CD4-positive, alpha-beta T cell (primary cell): ENCODE results near the gene RAB6B. TPM values are rescaled to one million over a fixed set of nuclear protein-coding genes. Genes with fewer than 3 reads are reported as not detected.

Source experiments
- ATAC-seq: fragments of 200-7000 bp; cut with Tn5 transposase; one replicate; pipeline ENCODE4 v1.10.0; 2022; ENCODE audit warnings: mild to moderate bottlenecking; ENCODE audit not compliant: poor library complexity
- CTCF ChIA-PET: fragments of 350-600 bp; sonication (Branson Sonifier 250); formaldehyde crosslinking; loops from one replicate; lab custom pipeline; 2021; ENCODE audit warnings: antibody characterized with exemption, inconsistent platforms; lab: Charles Lee
- POLR2A ChIA-PET: fragments of 350-600 bp; sonication (Branson Sonifier 250); formaldehyde crosslinking; loops from one replicate; lab custom pipeline; 2021; ENCODE audit warnings: antibody characterized with exemption, inconsistent platforms; lab: Charles Lee
- DNase-seq, 14 experiments: peaks; one replicate each; pipeline ENCODE4 v3.0.0-alpha.2; 2013 to 2020; ENCODE audit warnings: mixed read lengths in 2 of 14
- H3K27ac ChIP-seq, 2 donors: one replicate each; pipeline versions ENCODE4 v1.5.1 to v1.7.0; 2013; ENCODE audit warnings: low read length in 2 of 2, low read depth in 1 of 2, mild to moderate bottlenecking in 1 of 2
- H3K27me3 ChIP-seq, 2 experiments: 1 replicate in 1 of 2; 2 replicates in 1 of 2; pipeline versions ENCODE4 v1.6.1 to v1.7.0; 2013; ENCODE audit warnings: low read length in 2 of 2, control low read depth in 1 of 2, mild to moderate bottlenecking in 1 of 2, moderate library complexity in 1 of 2; ENCODE audit not compliant: insufficient read depth in 2 of 2, control insufficient read depth in 1 of 2
- H3K36me3 ChIP-seq: one replicate; pipeline ENCODE4 v1.6.1; 2013; ENCODE audit warnings: low read length, control low read depth; ENCODE audit not compliant: insufficient read depth
- H3K4me1 ChIP-seq: one replicate; pipeline ENCODE4 v1.6.1; 2013; ENCODE audit warnings: low read length, control low read depth; ENCODE audit not compliant: insufficient read depth
- H3K4me3 ChIP-seq: one replicate; pipeline ENCODE4 v1.5.1; 2013; ENCODE audit warnings: mild to moderate bottlenecking, low read length, moderate library complexity
- H3K9me3 ChIP-seq, 2 experiments: 1 replicate in 1 of 2; 2 replicates in 1 of 2; pipeline versions ENCODE4 v1.6.1 to v1.7.0; 2013; ENCODE audit warnings: low read length in 2 of 2, mild to moderate bottlenecking in 2 of 2, control low read depth in 1 of 2, moderate library complexity in 1 of 2; ENCODE audit not compliant: control insufficient read depth in 1 of 2, insufficient read depth in 1 of 2
- H3K27ac Mint-ChIP-seq: one replicate; pipeline ENCODE4 v1.8.0; 2020; ENCODE audit warnings: mixed read lengths
- H3K27me3 Mint-ChIP-seq: one replicate; pipeline ENCODE4 v1.8.0; 2021; ENCODE audit warnings: mixed read lengths
- H3K36me3 Mint-ChIP-seq: one replicate; pipeline ENCODE4 v1.8.0; 2021; ENCODE audit warnings: low read depth, mixed read lengths
- H3K4me1 Mint-ChIP-seq: one replicate; pipeline ENCODE4 v1.8.0; 2021; ENCODE audit warnings: low read depth, mixed read lengths
- H3K4me3 Mint-ChIP-seq: one replicate; pipeline ENCODE4 v1.8.0; 2020; ENCODE audit warnings: mild to moderate bottlenecking, mixed read lengths
- H3K9me3 Mint-ChIP-seq: one replicate; pipeline ENCODE4 v1.8.0; 2020; ENCODE audit warnings: mixed read lengths
- CTCF ChIP-seq: fragments of 200-600 bp; IDR thresholded peaks from one replicate; pipeline ENCODE4 v1.8.0; 2022; ENCODE audit warnings: antibody characterized with exemption, mild to moderate bottlenecking
- intact Hi-C, 2 experiments: fragments of 100-400 bp; cut with DNase I in 1 of 2; cut with micrococcal nuclease in 1 of 2; formaldehyde crosslinking; loops; one replicate each; pipeline versions ENCODE4 v1.15.1 to v1.9.0; 2023 to 2025; cut with DNase I, micrococcal nuclease
- total RNA-seq, 174 experiments: library from RNA in 2 of 174; stranded (reverse) in 2 of 174; gene quantifications; one replicate each; pipeline ENCODE4 v1.2.3 and lab custom pipeline; 2021 to 2026

The RAB6B gene
- total RNA-seq, 2 experiments from 2014 or later: not detected

DNA sequence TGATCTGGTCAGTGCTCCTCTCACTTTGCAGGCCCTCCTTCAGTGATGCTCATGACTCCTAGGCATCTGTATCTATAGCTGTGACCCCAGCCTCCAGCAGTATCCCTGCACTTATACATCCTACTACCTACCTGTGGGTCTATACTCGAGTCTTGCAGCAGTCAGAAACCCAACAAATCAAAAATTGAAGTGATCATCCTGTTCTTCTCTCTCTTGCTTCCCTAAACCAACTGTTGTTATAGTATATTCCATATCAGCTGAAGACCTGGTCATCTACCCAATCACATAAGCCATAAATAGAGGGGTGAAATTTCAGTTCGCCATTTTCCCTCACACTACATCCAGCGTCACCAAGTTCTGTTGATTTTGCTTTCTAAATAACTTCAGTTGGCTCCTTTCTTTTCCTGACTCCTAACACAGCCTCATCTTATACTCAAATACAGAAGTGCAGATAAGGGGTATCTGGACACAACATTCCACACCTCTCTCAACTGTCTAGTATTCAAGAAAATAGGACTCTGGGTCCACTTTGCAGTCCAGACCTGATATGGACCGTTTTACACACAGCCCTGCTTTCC is 116.0 kb downstream of the RAB6B start:
- H3K4me3 ChIP-seq: no peak overlapping the region
- no peaks in the 10 kb centered on the region for H3K9me3 Mint-ChIP-seq
- TF ChIP-seq CTCF: no peak
- H3K27ac ChIP-seq: no peak overlapping the region
- ChIA-PET CTCF (no interaction called here), POLR2A (no interaction called here)
- no peak overlapping the region for H3K27ac Mint-ChIP-seq
- peaks cover 6 to 14% of the 10 kb centered on the region in 2 experiments for H3K27me3 ChIP-seq
- no peaks in the 10 kb centered on the region for H3K36me3 Mint-ChIP-seq
- ATAC-seq (no peak), DNase-seq (no peak)
- intact Hi-C loops: loop anchor here in 1 of 2 experiments (5.0 kb wide), 1 partner anchor 78 kb away; no protein-coding TSS in a partner anchor
- H3K9me3 ChIP-seq: peaks cover 0 to 5% of the 10 kb centered on the region in 2 experiments
- H3K27me3 Mint-ChIP-seq: peaks cover 40% of the 10 kb centered on the region
- no peak overlapping the region for H3K4me3 Mint-ChIP-seq
- H3K36me3 ChIP-seq: no peaks in the 10 kb centered on the region
- no peaks in the 10 kb centered on the region for H3K4me1 ChIP-seq
- H3K4me1 Mint-ChIP-seq: no peaks in the 10 kb centered on the region

DNA sequence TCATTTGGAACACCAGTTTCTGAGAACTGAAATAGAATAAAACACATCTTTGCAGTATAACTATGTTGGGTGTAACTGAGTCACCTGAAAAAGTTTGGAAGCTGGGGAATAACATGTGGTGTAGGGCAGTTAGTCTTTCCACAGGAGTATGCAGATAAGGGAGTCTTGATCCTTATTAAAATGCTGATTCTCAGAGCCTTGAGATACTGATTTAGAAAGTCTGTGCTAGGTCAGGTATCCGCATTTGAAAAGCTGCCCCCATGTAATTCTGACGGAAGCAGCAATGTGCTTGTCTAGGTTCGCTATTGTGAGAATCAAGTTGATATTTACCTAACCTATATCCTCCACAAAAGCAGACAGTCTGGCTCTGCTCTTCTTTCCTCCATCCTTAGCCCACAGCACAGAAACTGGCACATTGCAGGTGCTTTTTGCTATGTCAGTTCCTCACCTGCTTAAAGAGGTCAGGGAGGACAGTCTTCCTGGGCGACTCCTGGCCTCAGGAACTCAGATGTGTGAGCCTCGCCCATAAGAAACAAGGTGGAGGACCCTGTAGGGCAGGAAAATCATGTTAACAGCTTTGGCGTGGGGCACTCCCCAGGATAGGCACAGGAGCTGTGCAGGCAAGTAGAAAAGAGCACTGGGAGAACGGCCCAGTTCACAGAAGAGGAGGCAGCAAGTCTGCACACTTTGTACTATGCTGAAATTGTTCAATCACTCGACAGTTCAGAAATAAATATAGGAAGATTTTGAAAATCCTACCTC is 117.7 kb downstream of the RAB6B start:
- H3K4me3 ChIP-seq: no peak overlapping the region
- intact Hi-C loops: loop anchor here in 1 of 2 experiments (5.0 kb wide), 1 partner anchor 79 kb away; no protein-coding TSS in a partner anchor
- TF ChIP-seq CTCF: no peak
- Mint-ChIP-seq H3K36me3 (no peaks in the 10 kb centered on the region), H3K4me3 (no peak overlapping the region), H3K9me3 (no peaks in the 10 kb centered on the region), H3K4me1 (no peaks in the 10 kb centered on the region), H3K27ac (no peak overlapping the region), H3K27me3 (peaks cover 47% of the 10 kb centered on the region)
- DNase-seq (no peak), ATAC-seq (no peak)
- CTCF ChIA-PET: no interaction called here
- no peak overlapping the region for H3K27ac ChIP-seq
- peaks cover 11 to 14% of the 10 kb centered on the region in 2 experiments for H3K27me3 ChIP-seq
- POLR2A ChIA-PET: no interaction called here
- no peaks in the 10 kb centered on the region for H3K9me3 ChIP-seq
- no peaks in the 10 kb centered on the region for H3K4me1 ChIP-seq
- H3K36me3 ChIP-seq: no peaks in the 10 kb centered on the region

DNA sequence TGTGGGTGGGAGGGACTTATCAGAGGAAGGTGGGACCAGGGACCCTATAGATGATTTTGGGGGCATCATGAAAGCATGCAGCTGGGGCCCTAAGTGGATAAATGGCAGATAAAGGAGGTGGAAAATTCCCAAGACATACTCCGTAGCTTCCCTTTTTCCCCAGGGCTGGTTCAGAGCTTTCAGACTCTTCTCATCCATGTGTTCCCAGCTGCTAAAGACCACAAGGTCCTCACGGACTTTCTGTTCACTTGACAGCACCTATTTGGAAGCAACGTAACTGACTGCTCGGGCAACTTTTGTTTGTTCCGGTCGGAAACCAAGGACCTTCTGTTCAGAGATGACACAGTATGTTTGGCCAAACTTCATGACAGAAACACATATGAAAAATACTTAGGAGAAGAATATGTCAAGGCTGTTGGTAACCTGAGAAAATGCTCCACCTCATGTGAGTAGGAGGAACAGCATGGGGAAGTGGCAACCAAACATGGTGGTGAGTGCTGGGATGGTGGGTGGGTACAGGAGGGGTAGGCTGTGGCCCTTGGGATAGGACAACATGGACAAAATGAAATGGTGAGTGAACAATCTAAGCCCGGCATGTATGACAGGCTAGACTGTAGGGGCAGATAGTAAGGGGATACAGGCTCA is 118.8 kb downstream of the RAB6B start:
- no peak for ATAC-seq
- CTCF ChIA-PET: no interaction called here
- no peak overlapping the region for H3K27ac Mint-ChIP-seq
- H3K4me1 ChIP-seq: no peaks in the 10 kb centered on the region
- no peak overlapping the region for H3K27ac ChIP-seq
- H3K9me3 ChIP-seq: no peaks in the 10 kb centered on the region
- no peak for TF ChIP-seq CTCF
- H3K4me3 Mint-ChIP-seq: no peak overlapping the region
- POLR2A ChIA-PET: no interaction called here
- no peaks in the 10 kb centered on the region for H3K36me3 Mint-ChIP-seq
- no peak for DNase-seq
- no peaks in the 10 kb centered on the region for H3K9me3 Mint-ChIP-seq
- no peaks in the 10 kb centered on the region for H3K4me1 Mint-ChIP-seq
- intact Hi-C loops: loop anchor here in 1 of 2 experiments (5.0 kb wide), 1 partner anchor 80 kb away; no protein-coding TSS in a partner anchor
- peaks cover 11 to 13% of the 10 kb centered on the region in 2 experiments for H3K27me3 ChIP-seq
- H3K4me3 ChIP-seq: no peak overlapping the region
- H3K27me3 Mint-ChIP-seq: peaks cover 46% of the 10 kb centered on the region
- H3K36me3 ChIP-seq: no peaks in the 10 kb centered on the region
